Upper lobe of right lung (tissue), 1 donor: ENCODE results near the gene SCARB1. TPM values are rescaled to one million over a fixed set of nuclear protein-coding genes. Genes with fewer than 3 reads are reported as not detected.
A peak's percentile ranks its signal among the peaks of the same experiment; 100 is the strongest.

ENCODE experiments used
- ATAC-seq: fragments of 200-7000 bp; cut with Tn5 transposase; one replicate; pipeline ENCODE4 v1.9.1; 2020; ENCODE audit warnings: mild to moderate bottlenecking, moderate library complexity
- DNase-seq: peaks from one replicate; pipeline ENCODE4 v3.0.0-alpha.2; 2020
- H3K27ac ChIP-seq: fragments of 200-600 bp; one replicate; pipeline ENCODE4 v1.8.0; 2022
- H3K27me3 ChIP-seq: fragments of 200-600 bp; one replicate; pipeline ENCODE4 v1.8.0; 2022; ENCODE audit warnings: mild to moderate bottlenecking
- H3K36me3 ChIP-seq: fragments of 200-600 bp; one replicate; pipeline ENCODE4 v1.8.0; 2022
- H3K4me1 ChIP-seq: fragments of 200-600 bp; one replicate; pipeline ENCODE4 v1.8.0; 2022
- H3K4me3 ChIP-seq: fragments of 200-600 bp; one replicate; pipeline ENCODE4 v1.8.0; 2022; ENCODE audit warnings: mild to moderate bottlenecking
- H3K9me3 ChIP-seq: fragments of 200-600 bp; one replicate; pipeline ENCODE4 v1.8.0; 2022
- CTCF ChIP-seq: fragments of 200-600 bp; IDR thresholded peaks from one replicate; pipeline ENCODE4 v1.8.0; 2022; ENCODE audit warnings: antibody characterized with exemption
- intact Hi-C: fragments of 100-400 bp; cut with DNase I; formaldehyde crosslinking; loops from one replicate; pipeline ENCODE4 v1.11.0; 2022
- total RNA-seq: library from RNA; stranded (reverse); fragmentation: NEBNext Ultra II Directional; extraction: Animal tissue kit (Norgen Biotek cat#: 25700); gene quantifications from one replicate; pipeline ENCODE4 v1.2.1, GENCODE V29; 2021
- donor health status: DM: no; HTN: yes; CAD: no; lungs with severe emphysema.

The SCARB1 gene
- total RNA-seq, 1 donor from 2014 or later: 35.3 TPM

- ATAC-seq: no peak
- H3K27ac ChIP-seq: peak overlapping the region; percentile 70
- intact Hi-C loops: no loop called here
Measured at GRCh38 chr12:124731869-124732268, 131.8 kb downstream of the SCARB1 start.

GRCh38 chr12:124730455-124730932, 133.2 kb downstream of the SCARB1 start:
- ATAC-seq (peak; percentile 6), DNase-seq (no peak)
- H3K4me3 ChIP-seq: no peak overlapping the region
- peak overlapping the region; percentile 70 for H3K27ac ChIP-seq
- H3K27me3 ChIP-seq: no peaks in the 10 kb centered on the region
- H3K4me1 ChIP-seq: peaks cover 31% of the 10 kb centered on the region
- H3K36me3 ChIP-seq: no peaks in the 10 kb centered on the region
- intact Hi-C loops: no loop called here
- TF ChIP-seq CTCF: no peak
- H3K9me3 ChIP-seq: no peaks in the 10 kb centered on the region

More at GRCh38 chr12:124731869-124732268, 131.8 kb downstream of the SCARB1 start:
- Histone ChIP-seq H3K4me1 (peaks cover 26% of the 10 kb centered on the region), H3K4me3 (no peak overlapping the region), H3K9me3 (no peaks in the 10 kb centered on the region), H3K27me3 (no peaks in the 10 kb centered on the region), H3K36me3 (no peaks in the 10 kb centered on the region)
- no peak for DNase-seq
- TF ChIP-seq CTCF: no peak

GRCh38 chr12:124727922-124728321, 135.7 kb downstream of the SCARB1 start:
- Histone ChIP-seq H3K27me3 (no peaks in the 10 kb centered on the region), H3K4me3 (no peak overlapping the region), H3K4me1 (peaks cover 31% of the 10 kb centered on the region), H3K36me3 (no peaks in the 10 kb centered on the region), H3K9me3 (no peaks in the 10 kb centered on the region), H3K27ac (peak overlapping the region; percentile 74)
- intact Hi-C loops: no loop called here
- DNase-seq (no peak), ATAC-seq (no peak)
- TF ChIP-seq CTCF: no peak

GRCh38 chr12:124727264-124727800, 136.3 kb downstream of the SCARB1 start:
- Histone ChIP-seq H3K27ac (peak overlapping the region; percentile 74), H3K4me1 (peaks cover 25% of the 10 kb centered on the region), H3K4me3 (no peak overlapping the region), H3K27me3 (no peaks in the 10 kb centered on the region), H3K9me3 (no peaks in the 10 kb centered on the region), H3K36me3 (no peaks in the 10 kb centered on the region)
- DNase-seq: peak; percentile 87
- TF ChIP-seq CTCF: peak; percentile 11
- ATAC-seq: peak; percentile 95
- intact Hi-C loops: no loop called here

Other genes with a start within 250 kb of the SCARB1 start
- gene UBC, start 50.8 kb upstream of the SCARB1 start, total RNA-seq: 1,107 TPM
- 14.6 TPM for gene DHX37, start 125.3 kb upstream of the SCARB1 start, total RNA-seq
- gene BRI3BP, start 129.8 kb upstream of the SCARB1 start, total RNA-seq: 8.2 TPM
- 31.3 TPM for gene AACS, start 201.6 kb upstream of the SCARB1 start, total RNA-seq